ENCODE measurements around the gene COMTD1.

DNA sequence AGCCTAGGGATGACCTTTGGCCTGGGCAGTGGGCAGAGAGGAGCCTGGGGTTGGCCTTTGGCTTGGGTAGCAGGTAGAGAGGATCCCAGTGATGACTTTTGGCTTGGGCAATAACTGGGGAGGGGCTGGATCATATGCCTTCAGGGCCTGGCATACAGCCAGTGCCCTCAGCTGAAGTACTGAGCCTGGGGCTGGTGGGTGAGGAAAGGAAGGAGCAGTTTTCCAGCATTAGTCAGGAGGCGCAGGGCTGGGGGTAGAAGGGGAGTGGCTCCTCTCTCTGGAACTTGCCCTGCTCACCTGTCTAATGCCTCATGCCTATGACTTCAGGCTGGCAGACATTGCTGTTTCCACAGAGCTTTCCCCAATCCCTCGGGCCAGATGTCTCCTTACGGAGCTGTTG is 15.2 kb upstream of the COMTD1 start:
- TF ChIP-seq, protein P1, sequence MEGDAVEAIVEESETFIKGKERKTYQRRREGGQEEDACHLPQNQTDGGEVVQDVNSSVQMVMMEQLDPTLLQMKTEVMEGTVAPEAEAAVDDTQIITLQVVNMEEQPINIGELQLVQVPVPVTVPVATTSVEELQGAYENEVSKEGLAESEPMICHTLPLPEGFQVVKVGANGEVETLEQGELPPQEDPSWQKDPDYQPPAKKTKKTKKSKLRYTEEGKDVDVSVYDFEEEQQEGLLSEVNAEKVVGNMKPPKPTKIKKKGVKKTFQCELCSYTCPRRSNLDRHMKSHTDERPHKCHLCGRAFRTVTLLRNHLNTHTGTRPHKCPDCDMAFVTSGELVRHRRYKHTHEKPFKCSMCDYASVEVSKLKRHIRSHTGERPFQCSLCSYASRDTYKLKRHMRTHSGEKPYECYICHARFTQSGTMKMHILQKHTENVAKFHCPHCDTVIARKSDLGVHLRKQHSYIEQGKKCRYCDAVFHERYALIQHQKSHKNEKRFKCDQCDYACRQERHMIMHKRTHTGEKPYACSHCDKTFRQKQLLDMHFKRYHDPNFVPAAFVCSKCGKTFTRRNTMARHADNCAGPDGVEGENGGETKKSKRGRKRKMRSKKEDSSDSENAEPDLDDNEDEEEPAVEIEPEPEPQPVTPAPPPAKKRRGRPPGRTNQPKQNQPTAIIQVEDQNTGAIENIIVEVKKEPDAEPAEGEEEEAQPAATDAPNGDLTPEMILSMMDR (IDR thresholded peaks at IDR 0.05): no peak
- TF ChIP-seq POLR2A (IDR thresholded peaks at IDR 0.05): no peak

Data from uterus (tissue), 2 donors.